ENCODE data around the gene KLF5. TPM values are rescaled to one million over a fixed set of nuclear protein-coding genes. Genes with fewer than 3 reads are reported as not detected.
"Not testable (repeated sequence)": the region's sequence is repeated elsewhere in the genome, so short reads cannot be mapped to it uniquely, and the experiment has no call there.

Gene KLF5
- total RNA-seq, result 0.73 TPM

DNA sequence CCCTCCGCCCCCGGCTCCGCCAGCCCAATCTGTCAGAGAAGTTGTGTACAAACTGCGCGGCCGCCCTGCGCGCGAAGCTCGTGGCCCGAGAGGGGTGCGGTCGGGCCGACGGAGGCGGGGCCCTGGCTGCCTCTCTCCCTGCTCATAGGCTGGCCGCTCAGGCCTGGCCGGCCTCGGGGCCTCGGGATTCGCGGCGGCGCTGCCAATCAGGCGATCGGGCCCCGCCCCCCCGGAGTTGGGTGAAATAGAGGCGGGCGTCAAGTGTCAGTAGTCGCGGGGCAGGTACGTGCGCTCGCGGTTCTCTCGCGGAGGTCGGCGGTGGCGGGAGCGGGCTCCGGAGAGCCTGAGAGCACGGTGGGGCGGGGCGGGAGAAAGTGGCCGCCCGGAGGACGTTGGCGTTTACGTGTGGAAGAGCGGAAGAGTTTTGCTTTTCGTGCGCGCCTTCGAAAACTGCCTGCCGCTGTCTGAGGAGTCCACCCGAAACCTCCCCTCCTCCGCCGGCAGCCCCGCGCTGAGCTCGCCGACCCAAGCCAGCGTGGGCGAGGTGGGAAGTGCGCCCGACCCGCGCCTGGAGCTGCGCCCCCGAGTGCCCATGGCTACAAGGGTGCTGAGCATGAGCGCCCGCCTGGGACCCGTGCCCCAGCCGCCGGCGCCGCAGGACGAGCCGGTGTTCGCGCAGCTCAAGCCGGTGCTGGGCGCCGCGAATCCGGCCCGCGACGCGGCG is at the start of gene KLF5:
TSS of gene KLF5 (plus strand) at position 270 of the 724 bp plus-strand sequence. CDS start at position 593, 323 bp downstream.
- ATAC-seq, result peak; percentile 96
- peak; percentile 98 for DNase-seq (ENCODE audit: low spot score)

DNA sequence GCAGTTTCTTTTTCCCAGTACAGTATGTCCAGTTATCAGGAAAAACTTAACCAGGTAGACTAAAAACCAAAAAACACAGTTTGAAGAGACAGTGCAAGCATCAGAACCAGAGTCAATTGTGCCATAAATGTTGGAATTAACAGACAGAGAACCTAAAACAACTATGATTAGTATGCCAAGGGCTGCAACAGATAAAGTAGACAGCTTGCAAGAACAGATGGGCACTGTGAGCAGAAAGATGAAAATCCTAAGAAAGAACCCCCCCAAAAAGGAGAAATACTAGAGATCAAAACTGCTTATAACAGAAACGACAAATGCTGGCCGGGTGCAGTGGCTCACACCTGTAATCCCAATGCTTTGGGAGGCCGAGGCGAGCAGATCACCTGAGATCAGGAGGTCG is 47.1 kb upstream of the KLF5 start:
- DNase-seq (ENCODE audit: low spot score) (no peak), ATAC-seq (no peak)

DNA sequence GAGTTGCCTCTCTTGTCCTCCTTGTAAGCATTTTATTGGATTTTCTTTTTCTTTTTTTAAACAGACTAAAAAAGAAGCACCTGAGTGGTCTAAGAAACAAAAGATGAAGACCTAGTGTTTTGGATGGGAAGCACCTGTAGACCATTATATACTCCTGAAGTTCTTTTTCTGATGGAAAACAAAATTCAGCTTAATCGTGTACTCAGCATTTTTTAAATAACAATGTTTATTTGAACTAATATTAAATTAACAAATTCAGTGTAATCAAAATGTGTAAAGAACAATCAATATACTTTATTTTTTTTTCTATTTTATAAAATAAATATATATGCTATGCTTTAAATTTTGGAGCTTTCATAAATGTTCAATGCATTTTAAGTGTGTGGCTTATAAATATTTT is 43.0 kb upstream of the KLF5 start:
- ATAC-seq (no peak), DNase-seq (ENCODE audit: low spot score) (no peak)

DNA sequence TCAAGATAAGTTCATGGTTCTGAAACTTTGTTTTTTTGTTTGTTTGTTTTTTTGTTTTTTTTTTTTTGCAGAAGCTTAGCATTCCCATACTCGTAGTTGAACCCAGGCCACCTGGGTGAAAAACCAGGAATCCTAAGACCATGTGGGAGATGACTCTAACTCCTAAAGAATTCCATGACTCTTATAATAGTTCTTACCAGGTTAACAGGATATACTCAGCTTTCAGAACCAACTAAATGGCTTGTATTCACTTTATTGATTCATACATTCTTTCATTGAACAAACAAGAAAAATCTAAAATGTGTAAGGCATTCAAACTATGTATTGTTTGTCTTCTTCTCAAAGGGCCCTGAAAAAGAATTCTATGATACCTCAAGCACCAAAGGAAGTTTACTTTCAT is 40.5 kb upstream of the KLF5 start:
- ATAC-seq (no peak), DNase-seq (ENCODE audit: low spot score) (no peak)

DNA sequence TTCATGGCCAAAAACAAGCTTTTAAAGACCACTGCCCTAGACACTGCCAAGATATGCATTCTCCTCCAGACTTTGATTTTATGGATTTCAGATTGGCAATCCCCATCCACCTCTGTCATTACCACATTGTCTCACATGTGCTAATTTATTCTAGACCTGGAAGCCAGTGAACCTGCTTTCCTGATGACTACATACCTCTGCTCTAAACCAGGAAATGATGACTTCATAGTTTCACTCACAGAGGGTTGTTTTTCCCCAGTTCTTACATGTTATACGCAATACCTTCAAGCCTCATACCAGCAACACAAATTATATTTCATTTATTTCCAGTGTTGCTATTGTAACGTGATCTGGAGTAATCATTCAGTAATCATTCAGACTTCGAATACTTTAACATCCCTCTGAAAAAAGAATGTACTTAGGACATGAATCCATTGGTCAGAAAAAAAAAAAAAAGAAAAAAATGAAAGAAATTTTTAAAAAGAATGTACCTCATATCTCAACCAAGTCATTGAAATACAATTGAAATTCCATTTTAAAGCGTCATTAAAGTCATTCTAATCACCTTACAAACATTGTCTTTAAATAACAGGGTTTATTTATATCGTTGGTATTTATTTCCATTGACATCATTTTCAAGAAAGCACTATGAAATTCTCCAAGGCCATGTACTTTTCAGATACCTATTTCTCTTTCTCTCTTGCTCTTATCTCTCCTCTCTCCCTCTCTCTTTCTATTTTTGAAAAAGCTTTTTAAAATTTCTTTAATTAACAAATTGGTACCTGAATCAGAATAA is 33.4 kb upstream of the KLF5 start:
- ATAC-seq (no peak), DNase-seq (ENCODE audit: low spot score) (no peak)

DNA sequence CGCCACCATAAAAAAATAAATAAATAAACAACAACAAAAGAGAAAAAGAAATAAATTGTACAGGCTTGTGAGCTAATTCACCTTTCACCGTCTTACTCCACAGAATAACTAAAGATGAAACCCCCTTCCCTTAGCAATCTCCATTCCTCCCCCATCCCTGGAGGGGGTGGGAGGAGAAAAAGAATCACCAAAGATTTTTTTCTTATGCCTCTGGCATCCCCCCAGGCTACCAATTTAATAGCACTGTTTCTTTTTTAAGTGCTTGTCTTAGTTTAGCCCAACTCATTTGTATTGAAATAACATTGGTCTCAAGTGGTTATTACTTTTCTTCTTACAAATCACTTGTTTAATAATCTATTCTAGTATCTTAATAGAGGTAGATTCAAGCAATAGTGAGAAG is 23.9 kb upstream of the KLF5 start:
- no peak for ATAC-seq
- no peak for DNase-seq (ENCODE audit: low spot score)

DNA sequence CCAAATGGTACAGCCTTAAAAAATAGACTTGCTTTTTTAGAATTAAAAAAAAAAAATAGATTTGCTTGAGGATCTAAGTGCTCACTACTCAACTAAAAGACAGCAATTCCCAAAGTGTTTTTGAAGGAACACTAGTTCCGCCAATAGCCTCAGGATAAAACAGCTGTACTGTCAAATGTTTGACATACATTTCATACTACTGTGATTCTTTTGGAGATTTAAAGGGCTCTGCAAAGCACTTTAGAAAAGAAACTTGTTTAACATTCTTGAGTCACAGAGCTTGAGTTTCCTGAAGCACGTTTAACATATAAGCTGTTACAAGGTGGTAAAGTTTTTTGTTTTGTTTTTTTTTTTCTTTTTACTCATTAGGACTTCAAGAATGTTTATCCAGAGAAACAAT is 23.1 kb upstream of the KLF5 start:
- DNase-seq (ENCODE audit: low spot score) (no peak), ATAC-seq (no peak)

DNA sequence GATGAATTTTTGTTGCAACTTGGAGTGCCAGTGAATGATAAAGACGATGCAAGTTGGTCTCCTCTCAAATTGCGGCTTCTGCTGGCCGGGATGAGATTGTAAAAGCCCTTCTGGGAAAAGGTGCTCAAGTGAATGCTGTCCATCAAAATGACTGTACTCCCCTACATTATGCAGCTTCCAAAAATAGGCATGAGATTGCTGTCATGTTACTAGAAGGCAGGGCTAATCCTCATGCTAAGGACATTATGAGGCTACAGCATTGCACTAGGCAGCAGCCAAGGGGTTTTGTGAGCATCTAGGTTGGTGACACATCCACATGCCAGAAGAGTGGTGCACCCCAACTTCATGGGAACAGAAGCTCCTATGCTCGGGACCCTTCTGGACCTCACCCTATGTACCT is 22.2 kb upstream of the KLF5 start:
- ATAC-seq, result no peak

DNA sequence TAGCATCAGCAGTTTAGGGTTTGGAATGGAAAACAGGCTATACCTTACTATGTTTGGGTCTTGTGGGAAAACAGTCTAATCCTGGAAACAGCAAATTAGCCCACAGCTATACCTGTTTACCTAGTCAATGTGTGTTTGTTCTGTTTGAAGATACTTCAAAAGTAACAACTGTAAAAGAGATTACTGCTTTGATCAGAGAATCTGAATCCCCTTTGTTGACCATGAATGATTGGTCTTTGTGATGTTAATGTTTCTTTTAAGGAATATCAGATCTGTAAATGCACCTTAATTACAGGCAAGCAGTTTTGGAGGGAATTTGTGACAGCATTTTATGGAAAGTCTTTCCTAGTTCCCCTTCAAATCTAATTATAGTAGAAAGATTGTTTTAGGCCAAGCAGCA is 20.7 kb upstream of the KLF5 start:
- ATAC-seq, result no peak
- no peak for DNase-seq (ENCODE audit: low spot score)

More for the DNA sequence above, 22.2 kb upstream of the KLF5 start:
- no peak for DNase-seq (ENCODE audit: low spot score)

DNA sequence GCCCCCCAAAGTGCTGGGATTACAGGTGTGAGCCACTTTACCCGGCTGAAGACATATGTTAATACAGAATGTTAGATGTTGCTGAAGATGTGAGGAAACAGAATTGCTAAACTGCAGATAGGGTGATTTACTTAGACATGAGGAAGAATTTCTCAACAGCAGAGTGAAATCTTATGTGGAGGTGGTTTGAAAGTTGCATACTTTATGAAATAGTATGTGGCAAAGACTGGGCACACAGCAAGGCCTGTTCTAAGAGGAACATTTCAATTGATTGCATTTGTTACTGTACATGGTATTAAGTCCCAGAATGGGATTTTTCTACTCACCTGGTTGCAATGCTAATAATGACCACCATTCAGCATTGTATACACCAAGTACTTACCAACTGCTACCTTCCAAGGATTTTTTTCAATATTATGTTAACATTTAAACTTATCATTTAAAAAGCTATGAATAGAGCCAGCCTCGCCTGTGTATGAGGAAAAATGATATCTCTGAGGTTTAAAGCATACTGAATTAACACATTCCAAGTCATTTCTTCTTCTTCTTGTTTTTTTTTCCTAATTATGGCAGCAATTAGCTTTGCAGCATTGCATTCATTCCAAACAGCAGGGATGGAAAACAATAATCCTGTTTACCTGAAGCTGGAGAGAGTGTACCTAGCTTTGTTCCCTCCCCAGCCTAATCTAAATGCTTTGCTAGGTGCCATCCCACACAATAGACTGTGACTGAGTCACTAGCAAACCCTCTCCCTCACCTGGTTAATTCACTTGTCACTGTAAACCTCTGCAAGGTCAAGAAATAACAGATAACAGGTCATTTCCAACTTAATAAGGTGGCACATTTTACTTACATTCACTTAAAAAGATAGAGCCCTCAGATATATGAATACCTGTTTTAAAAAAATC is 19.4 kb upstream of the KLF5 start:
- DNase-seq (ENCODE audit: low spot score), result no peak
- no peak for ATAC-seq

DNA sequence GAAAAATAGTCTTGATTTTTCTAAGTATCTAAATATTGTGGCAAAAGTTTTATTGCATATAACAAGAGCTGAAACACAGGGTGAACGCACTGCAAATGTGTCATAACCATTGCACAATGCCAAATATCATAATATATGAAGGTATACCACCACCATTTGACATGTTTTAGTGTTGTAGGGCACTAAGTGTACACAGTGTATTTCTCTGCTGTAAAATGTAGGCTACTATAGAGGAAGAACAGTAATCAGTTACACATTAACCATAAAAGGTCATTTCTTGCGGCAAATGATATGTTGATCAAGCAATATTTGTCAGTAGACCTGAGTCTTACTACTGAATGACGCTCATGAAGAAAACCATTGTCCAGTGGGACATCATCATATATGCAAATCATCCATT is 18.3 kb upstream of the KLF5 start:
- ATAC-seq (peak; percentile 62), DNase-seq (ENCODE audit: low spot score) (no peak)

DNA sequence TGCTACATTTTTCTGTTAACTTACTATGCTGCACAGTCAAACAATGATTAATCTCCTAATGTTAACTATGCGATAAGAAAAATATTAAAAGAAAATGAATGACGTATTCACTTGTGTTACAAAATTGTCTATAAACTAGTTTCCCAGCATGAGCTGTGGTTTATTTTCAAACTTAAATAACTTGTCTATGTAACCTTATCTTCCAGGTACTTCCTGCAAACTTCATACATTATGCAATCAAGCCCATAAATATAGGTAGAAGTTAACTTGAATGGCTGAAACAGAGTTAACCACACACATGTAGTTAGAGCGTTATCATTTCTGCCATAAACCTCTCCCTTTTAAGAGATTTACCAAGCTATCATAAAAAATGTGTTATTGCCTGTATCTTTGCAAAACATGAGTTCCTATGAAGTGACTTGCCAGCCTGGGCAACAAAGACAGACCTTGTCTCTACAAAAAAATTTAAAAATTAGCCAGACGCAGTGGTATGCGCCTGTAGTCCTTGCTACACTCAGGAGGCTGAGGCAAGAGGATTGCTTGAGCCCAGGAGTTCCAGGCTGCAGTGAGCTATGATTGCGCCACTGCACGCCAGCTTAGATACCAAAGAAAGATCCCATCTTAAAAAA is 17.7 kb upstream of the KLF5 start:
- DNase-seq (ENCODE audit: low spot score) (no peak), ATAC-seq (no peak)

DNA sequence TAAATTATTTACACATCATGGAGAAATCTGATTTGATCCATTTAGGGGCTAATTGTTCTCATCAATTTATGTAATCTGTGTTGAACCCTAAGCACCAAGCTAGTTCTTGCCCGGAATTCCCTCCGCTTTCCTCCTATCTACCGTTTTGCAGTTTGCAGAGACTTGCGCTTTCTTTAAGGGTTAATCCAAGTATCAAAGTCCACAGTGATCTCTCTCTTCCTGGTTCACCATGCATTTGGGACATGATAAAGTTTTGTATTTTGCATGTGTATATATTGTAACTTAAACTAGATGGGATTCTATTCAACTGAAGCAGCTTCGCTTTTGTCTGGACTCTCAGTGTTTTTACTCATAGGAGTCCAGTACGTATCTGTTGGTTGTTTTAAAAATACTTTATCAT is 13.8 kb upstream of the KLF5 start:
- ATAC-seq, result no peak
- no peak for DNase-seq (ENCODE audit: low spot score)

DNA sequence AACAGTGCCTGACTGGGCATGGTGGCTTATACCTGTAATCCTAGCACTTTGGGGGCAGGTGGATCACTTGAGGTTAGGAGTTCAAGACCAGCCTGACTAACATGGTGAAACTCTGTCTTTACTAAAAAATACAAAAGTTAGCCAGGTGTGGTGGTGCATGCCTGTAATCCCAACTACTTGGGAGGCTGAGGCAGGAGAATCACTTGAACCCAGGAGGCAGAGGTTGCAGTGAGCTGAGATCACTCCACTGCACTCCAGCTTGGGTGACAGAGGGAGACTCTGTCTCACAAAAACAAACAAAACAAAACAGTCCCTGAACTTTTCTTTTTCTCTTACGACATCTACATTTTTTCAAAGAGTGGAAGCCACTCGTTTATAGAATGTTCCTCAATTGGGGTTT is 10.2 kb upstream of the KLF5 start:
- ATAC-seq; DNase-seq (ENCODE audit: low spot score): not testable (repeated sequence)

DNA sequence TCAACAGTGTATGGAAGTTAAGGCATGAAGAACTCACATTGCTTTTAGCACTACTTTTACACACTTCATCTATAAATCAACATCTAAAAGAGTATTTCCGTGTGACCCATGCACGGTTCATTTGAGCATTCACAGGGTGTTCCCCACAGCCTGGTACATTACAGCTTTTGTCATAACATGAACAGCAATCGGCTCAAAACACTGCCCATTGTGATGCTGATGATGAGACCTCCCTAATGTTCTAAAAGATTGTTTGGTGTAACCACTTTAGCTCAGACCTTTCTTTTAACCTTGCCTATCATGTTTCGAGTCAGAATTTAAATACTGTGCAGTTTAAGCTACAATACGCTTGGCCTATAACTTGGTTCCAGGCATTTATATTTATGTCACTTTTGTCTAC is 4.1 kb upstream of the KLF5 start:
- ATAC-seq (no peak), DNase-seq (ENCODE audit: low spot score) (no peak)

DNA sequence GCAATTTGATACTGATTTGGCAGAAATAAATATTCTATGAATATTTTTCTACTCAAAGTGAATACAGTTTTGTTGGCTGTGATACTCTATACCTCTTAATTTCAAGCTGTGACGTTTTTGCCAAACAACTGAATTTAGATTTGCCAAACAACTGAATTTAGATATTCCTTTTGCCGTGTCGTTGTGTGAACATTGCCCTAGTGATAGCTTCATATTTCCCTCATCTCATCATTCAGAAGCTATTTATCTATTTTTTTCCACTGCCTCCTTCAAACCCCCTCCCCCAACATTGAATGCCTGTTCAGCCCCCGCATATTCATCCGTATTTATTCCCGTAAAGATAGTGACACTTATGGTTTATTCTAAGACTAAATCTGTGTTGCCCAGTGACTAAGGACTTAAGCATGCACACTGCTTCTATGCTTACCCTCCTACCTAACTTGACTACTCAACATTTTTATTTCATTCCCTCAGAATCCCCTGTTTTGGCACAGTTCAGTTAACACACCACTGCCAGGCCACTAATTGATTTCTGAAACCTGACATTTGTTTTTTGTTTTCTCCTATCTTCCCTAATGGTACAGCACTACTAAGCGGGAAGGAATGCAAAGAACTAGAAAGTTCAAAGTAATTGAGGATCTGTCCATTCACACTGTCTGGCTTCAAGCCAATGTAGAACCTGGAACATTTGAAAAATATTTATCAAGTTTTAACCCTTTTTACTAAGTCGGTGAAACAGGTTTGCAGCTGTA is 2.8 kb upstream of the KLF5 start:
- no peak for ATAC-seq
- no peak for DNase-seq (ENCODE audit: low spot score)

DNA sequence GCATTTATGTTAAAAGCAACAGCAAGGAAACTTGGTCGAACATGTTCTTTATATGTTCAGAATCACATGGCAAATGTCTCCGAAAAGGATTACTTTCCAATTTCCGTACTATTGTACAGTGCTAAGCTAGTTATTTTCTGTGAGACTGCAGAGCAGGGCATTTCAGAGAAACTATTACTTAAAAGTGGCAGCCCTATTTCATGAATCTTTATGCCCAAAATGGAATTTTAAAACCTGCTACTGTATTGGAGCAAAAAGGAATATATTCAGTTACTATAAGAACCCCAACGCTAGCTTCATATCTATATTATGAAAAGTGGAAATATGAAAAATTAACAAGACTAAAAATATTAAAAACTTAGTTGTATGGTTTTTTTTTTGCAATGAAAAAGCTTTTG is 2.2 kb upstream of the KLF5 start:
- DNase-seq (ENCODE audit: low spot score) (no peak), ATAC-seq (no peak)

DNA sequence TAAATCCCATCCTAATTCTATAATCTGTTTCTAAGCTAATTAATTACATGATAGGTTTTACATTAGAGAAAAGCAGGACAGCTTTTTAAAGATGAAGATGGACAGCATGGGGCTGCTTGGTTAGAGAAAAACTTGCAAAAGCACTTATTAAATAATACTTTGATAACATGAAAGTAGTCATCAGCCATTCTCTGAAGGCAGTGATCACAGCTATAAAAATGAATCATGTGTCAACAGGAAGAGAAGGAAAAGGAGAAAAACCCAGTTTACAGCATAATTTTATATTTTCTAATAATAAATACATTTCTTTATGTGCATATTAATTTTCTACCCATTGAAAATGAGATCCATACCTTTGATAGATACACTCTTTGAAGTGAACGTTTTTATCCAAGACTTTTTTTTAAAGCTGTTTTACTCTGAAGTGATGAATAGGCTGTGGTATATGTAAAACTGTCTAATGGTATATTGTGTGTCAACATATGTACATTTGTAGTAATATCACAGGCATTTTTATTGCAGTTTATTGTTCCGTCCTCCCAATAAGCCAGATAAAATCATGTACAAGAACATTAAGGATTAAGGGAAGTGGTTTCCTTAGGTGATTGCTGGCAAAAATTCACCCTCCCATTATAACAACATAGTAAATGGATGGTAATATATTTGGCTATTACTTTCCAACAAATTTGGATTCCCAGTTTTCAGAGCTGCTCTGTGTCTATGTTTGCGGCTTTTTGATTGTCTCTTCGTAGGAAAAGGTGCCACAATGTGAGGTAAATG is 1.3 kb upstream of the KLF5 start:
- DNase-seq (ENCODE audit: low spot score) (no peak), ATAC-seq (no peak)

DNA sequence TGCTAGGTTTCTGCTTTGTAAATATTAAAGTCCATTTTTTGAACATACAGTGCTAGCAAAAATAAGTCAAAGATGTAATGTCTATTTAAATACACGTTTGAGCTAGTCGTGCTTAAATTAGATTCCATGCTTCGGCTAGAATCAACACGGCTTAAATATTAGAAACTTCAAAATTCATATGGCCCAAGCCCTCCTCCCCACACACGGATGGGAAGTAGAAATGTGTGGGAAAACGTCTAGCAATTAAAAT is 816 bp upstream of the KLF5 start:
- DNase-seq (ENCODE audit: low spot score) (no peak), ATAC-seq (no peak)

DNA sequence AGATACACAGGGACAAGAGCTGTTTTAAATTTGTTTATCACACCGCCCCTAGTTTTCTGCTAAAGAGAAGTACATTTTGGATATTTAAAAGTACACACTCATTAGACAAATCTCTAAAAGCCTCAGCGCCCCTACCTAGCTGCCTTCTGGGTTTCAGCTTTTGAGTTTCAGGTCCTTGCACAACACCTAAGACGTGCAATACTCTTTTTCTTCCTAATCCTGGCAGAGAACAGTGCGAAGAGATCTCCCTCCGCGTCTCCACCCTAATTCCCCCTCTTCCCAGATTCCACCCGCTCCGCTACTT is 421 bp upstream of the KLF5 start:
- DNase-seq (ENCODE audit: low spot score) (no peak), ATAC-seq (no peak)
